WTC11 (cell line): ENCODE measurements around the gene RPLP1. TPM values are rescaled to one million over a fixed set of nuclear protein-coding genes. Genes with fewer than 3 reads are reported as not detected.

ENCODE experiments used
- ATF6 ChIP-seq: sonication (generic); formaldehyde crosslinking; IDR thresholded peaks from 2 replicates; pipeline ENCODE4 v1.8.1; 2023; ENCODE audit warnings: mild to moderate bottlenecking, missing genetic modification reagents
- CBFB ChIP-seq: sonication (generic); formaldehyde crosslinking; IDR thresholded peaks from 2 replicates; pipeline ENCODE4 v1.8.1; 2022; ENCODE audit warnings: mild to moderate bottlenecking, low read depth, missing genetic modification reagents
- CREB1 ChIP-seq: sonication (generic); formaldehyde crosslinking; IDR thresholded peaks from 2 replicates; pipeline ENCODE4 v1.8.0; 2023; ENCODE audit warnings: mild to moderate bottlenecking, missing genetic modification reagents
- E2F1 ChIP-seq: sonication (generic); formaldehyde crosslinking; IDR thresholded peaks from 2 replicates; pipeline ENCODE4 v1.8.0; 2022; ENCODE audit warnings: mild to moderate bottlenecking, missing genetic modification reagents
- E2F5 ChIP-seq: sonication (generic); formaldehyde crosslinking; IDR thresholded peaks from 2 replicates; pipeline ENCODE4 v1.8.1; 2022; ENCODE audit warnings: mild to moderate bottlenecking, moderate library complexity, missing genetic modification reagents
- ELF4 ChIP-seq: sonication (generic); formaldehyde crosslinking; IDR thresholded peaks from 2 replicates; pipeline ENCODE4 v1.8.1; 2022; ENCODE audit warnings: low read depth, mild to moderate bottlenecking, moderate library complexity, missing genetic modification reagents
- EMX1 ChIP-seq: fragments of 250-450 bp; sonication (Bioruptor Pico); IDR thresholded peaks from 2 replicates; pipeline ENCODE4 v1.8.0; 2021; ENCODE audit warnings: mild to moderate bottlenecking
- ESRRA ChIP-seq: sonication (generic); formaldehyde crosslinking; IDR thresholded peaks from 2 replicates; pipeline ENCODE4 v1.8.1; 2022; ENCODE audit warnings: mild to moderate bottlenecking, missing genetic modification reagents, borderline replicate concordance
- FOXJ3 ChIP-seq: sonication (generic); formaldehyde crosslinking; IDR thresholded peaks from 2 replicates; pipeline ENCODE4 v1.9.0; 2021; ENCODE audit warnings: missing genetic modification reagents, mild to moderate bottlenecking, borderline replicate concordance
- GABPB1 ChIP-seq: sonication (generic); formaldehyde crosslinking; IDR thresholded peaks from 2 replicates; pipeline ENCODE4 v1.8.1; 2023; ENCODE audit warnings: mild to moderate bottlenecking, missing genetic modification reagents
- JAZF1 ChIP-seq: fragments of 250-450 bp; sonication (Bioruptor Pico); IDR thresholded peaks from 2 replicates; pipeline ENCODE4 v1.9.0; 2021; ENCODE audit warnings: moderate library complexity, mild to moderate bottlenecking, inconsistent platforms
- KAT7 ChIP-seq: sonication (generic); formaldehyde crosslinking; IDR thresholded peaks from 2 replicates; pipeline ENCODE4 v1.8.1; 2023; ENCODE audit warnings: missing genetic modification reagents, mild to moderate bottlenecking, borderline replicate concordance
- MAX ChIP-seq: sonication (generic); formaldehyde crosslinking; IDR thresholded peaks from 2 replicates; pipeline ENCODE4 v1.8.0; 2022; ENCODE audit warnings: mild to moderate bottlenecking, missing genetic modification reagents
- MYBL2 ChIP-seq: sonication (generic); formaldehyde crosslinking; IDR thresholded peaks from 2 replicates; pipeline ENCODE4 v1.8.1; 2023; ENCODE audit warnings: mild to moderate bottlenecking, moderate library complexity, missing genetic modification reagents
- NFE2L1 ChIP-seq: sonication (generic); formaldehyde crosslinking; IDR thresholded peaks from 2 replicates; pipeline ENCODE4 v1.8.1; 2023; ENCODE audit warnings: missing genetic modification reagents
- NFYB ChIP-seq: sonication (generic); formaldehyde crosslinking; conservative IDR thresholded peaks from 2 replicates; pipeline ENCODE4 v1.8.0; 2022; ENCODE audit warnings: low read depth, missing genetic modification reagents
- NR1H2 ChIP-seq: sonication (generic); formaldehyde crosslinking; IDR thresholded peaks from 2 replicates; pipeline ENCODE4 v1.9.0; 2021; ENCODE audit warnings: mild to moderate bottlenecking, moderate library complexity, missing genetic modification reagents
- RORB ChIP-seq: fragments of 250-450 bp; sonication (Bioruptor Pico); IDR thresholded peaks from 2 replicates; pipeline ENCODE4 v1.9.0; 2021; ENCODE audit warnings: mild to moderate bottlenecking
- SMAD4 ChIP-seq: sonication (generic); formaldehyde crosslinking; IDR thresholded peaks from 2 replicates; pipeline ENCODE4 v1.8.0; 2022; ENCODE audit warnings: mild to moderate bottlenecking, missing genetic modification reagents
- ZNF219 ChIP-seq: sonication (generic); formaldehyde crosslinking; IDR thresholded peaks from 2 replicates; pipeline ENCODE4 v1.8.0; 2023; ENCODE audit warnings: missing genetic modification reagents, mild to moderate bottlenecking, borderline replicate concordance
- ZNF232 ChIP-seq: sonication (generic); formaldehyde crosslinking; IDR thresholded peaks from 2 replicates; pipeline ENCODE4 v1.8.0; 2022; ENCODE audit warnings: mild to moderate bottlenecking, missing genetic modification reagents
- ZNF396 ChIP-seq: fragments of 250-450 bp; sonication (Bioruptor Pico); IDR thresholded peaks from 2 replicates; pipeline ENCODE4 v1.8.0; 2021; ENCODE audit warnings: mild to moderate bottlenecking, moderate library complexity, borderline replicate concordance
- ZNF416 ChIP-seq: fragments of 250-450 bp; sonication (Bioruptor Pico); IDR thresholded peaks from 2 replicates; pipeline ENCODE4 v1.9.0; 2021; ENCODE audit warnings: mild to moderate bottlenecking, inconsistent platforms
- total RNA-seq: library from RNA; stranded (reverse); gene quantifications from 3 replicates; pipeline ENCODE4 v1.2.3, GENCODE V29; 2021
- TF ChIP-seq, protein P1 (sequence below): sonication (generic); formaldehyde crosslinking; IDR thresholded peaks from 2 replicates; pipeline ENCODE4 v1.8.1; 2023; ENCODE audit warnings: mild to moderate bottlenecking, missing genetic modification reagents, borderline replicate concordance

Gene RPLP1
- total RNA-seq, 1 experiment from 2014 or later: 2,441 TPM

- TF ChIP-seq E2F5 (peak; percentile 96), MYBL2 (CRISPR knock-in tag) (peak; percentile 100), MAX (CRISPR knock-in tag) (peak; percentile 97), ELF4 (CRISPR knock-in tag) (peak; percentile 88; the same call in 1 of the 2 replicates), E2F1 (CRISPR knock-in tag) (peak; percentile 96), FOXJ3 (CRISPR knock-in tag) (no peak), JAZF1 (no peak), ESRRA (CRISPR knock-in tag) (no peak), KAT7 (CRISPR knock-in tag) (0 out of 2 replicates have a peak, but pooled peaks have one; percentile 50), NFE2L1 (CRISPR knock-in tag) (peak; percentile 93; the same call in 1 of the 2 replicates), CBFB (CRISPR knock-in tag) (0 out of 2 replicates have a peak, but pooled peaks have one; percentile 60), ZNF416 (CRISPR knock-in tag) (no peak), CREB1 (CRISPR knock-in tag) (peak; percentile 77), SMAD4 (CRISPR knock-in tag) (0 out of 2 replicates have a peak, but pooled peaks have one; percentile 14), NR1H2 (peak; percentile 33; the same call in 1 of the 2 replicates), ZNF232 (CRISPR knock-in tag) (peak; percentile 95), GABPB1 (CRISPR knock-in tag) (peak; percentile 79), RORB (CRISPR knock-in tag) (no peak), NFYB (peak; percentile 88), ATF6 (CRISPR knock-in tag) (no peak), ZNF219 (no peak), EMX1 (CRISPR knock-in tag) (no peak), ZNF396 (no peak)
- TF ChIP-seq, protein P1, sequence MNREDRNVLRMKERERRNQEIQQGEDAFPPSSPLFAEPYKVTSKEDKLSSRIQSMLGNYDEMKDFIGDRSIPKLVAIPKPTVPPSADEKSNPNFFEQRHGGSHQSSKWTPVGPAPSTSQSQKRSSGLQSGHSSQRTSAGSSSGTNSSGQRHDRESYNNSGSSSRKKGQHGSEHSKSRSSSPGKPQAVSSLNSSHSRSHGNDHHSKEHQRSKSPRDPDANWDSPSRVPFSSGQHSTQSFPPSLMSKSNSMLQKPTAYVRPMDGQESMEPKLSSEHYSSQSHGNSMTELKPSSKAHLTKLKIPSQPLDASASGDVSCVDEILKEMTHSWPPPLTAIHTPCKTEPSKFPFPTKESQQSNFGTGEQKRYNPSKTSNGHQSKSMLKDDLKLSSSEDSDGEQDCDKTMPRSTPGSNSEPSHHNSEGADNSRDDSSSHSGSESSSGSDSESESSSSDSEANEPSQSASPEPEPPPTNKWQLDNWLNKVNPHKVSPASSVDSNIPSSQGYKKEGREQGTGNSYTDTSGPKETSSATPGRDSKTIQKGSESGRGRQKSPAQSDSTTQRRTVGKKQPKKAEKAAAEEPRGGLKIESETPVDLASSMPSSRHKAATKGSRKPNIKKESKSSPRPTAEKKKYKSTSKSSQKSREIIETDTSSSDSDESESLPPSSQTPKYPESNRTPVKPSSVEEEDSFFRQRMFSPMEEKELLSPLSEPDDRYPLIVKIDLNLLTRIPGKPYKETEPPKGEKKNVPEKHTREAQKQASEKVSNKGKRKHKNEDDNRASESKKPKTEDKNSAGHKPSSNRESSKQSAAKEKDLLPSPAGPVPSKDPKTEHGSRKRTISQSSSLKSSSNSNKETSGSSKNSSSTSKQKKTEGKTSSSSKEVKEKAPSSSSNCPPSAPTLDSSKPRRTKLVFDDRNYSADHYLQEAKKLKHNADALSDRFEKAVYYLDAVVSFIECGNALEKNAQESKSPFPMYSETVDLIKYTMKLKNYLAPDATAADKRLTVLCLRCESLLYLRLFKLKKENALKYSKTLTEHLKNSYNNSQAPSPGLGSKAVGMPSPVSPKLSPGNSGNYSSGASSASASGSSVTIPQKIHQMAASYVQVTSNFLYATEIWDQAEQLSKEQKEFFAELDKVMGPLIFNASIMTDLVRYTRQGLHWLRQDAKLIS (CRISPR knock-in tag): no peak
These were observed 38.6 kb upstream of the RPLP1 start, which contains the start of gene KIF23 (continued) for GRCh38 chr15:69413822-69414700.
